Measurements from ENCODE around the gene CNTN6.

Gene CNTN6

DNA sequence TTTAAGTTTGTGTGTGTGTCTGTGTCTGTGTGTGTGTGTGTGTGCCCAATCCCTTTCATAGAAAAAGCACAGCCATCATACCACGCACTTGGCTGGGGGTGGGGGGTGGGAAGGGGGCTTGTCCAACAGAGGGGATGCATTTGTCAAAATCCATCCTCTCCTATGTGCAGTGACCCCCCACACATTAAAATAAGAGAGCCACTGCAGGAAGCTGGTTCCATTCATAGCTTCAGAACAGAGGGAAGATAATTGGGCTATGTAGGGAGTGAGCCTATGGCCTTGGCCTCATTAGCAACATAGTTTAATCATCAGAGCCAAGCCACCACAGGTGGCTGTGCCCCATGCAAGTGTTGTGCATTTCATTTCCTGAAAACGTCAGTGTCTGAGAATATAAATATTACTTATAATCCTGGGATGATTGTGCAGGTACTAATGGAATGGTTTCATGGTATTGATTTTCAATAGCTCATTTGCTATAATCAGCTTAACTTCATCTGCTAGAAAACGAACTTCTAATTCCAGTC is 330.8 kb downstream of the CNTN6 start:
- DNase-seq (ENCODE audit: low read depth): no peak

DNA sequence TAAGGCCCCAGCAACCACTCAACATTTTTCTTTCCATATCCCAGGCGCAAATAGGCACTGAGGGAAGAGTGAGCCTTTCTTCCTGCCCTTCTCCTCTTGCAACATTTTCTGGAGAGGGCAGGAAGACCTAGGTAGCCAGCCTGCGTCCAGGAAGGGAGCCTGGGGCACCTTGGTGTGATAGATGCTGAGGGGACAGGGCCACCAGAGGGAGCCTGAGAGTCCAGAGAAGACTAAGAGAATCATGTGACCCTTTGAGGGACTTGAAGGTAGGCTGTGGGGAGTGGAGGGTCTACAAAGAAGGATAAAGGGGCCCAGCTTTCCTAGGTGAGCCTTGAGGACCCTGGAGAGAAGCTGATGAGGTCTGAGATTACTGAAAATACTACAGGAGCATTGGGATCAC is 346.6 kb downstream of the CNTN6 start:
- DNase-seq (ENCODE audit: low read depth): no peak

DNA sequence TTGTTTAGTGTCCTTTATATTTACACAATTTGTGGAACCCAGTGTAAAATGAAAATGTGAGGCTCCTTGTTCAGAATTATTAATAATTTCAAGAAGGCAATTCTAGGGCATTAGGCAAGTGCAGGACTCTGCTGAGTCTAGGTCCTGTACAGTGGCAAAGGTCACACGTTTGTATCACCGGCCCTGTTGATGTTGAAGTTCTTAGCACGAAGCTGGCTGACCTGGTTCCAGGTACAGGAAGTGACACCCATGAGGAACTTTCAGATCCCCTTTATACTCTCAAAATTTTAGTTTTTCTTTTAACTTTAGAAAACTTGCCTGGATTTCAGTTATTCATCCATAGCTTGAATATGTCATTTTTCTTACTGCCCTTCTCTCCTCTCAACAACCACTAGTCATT is 349.4 kb downstream of the CNTN6 start:
- DNase-seq (ENCODE audit: low read depth): no peak

- DNase-seq (ENCODE audit: low read depth): no peak
Observed at GRCh38 chr3:1444195-1444594, 351.4 kb downstream of the CNTN6 start.

DNA sequence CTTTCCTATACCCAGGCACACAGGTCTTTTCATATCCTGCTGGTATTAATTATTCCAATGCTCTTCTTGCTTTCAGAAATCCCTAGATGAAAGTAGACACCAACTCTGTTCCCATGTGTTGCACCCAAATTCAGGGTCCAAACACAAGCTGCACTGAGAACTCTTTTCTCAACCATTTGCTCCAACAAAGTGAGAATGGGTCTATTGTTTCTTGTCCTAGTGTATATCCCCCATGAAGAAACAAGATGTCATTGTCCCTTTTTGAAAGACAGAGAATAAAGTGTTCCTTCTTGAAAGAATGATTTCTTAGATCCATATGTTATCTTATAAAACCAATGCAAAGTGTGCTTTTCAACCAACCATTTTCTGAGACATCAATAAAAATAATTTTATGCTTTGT is 353.7 kb downstream of the CNTN6 start:
- DNase-seq (ENCODE audit: low read depth): no peak

- no peak for DNase-seq (ENCODE audit: low read depth)
Observed at GRCh38 chr3:1447452-1447851, 354.6 kb downstream of the CNTN6 start.

- no peak for DNase-seq (ENCODE audit: low read depth)
Observed at GRCh38 chr3:1448443-1448842, 355.6 kb downstream of the CNTN6 start.
